ENCODE data around the gene CDH6. TPM values are rescaled to one million over a fixed set of nuclear protein-coding genes. Genes with fewer than 3 reads are reported as not detected.

The CDH6 gene
- total RNA-seq, 1 experiment from 2014 or later, result 2.3 TPM

DNA sequence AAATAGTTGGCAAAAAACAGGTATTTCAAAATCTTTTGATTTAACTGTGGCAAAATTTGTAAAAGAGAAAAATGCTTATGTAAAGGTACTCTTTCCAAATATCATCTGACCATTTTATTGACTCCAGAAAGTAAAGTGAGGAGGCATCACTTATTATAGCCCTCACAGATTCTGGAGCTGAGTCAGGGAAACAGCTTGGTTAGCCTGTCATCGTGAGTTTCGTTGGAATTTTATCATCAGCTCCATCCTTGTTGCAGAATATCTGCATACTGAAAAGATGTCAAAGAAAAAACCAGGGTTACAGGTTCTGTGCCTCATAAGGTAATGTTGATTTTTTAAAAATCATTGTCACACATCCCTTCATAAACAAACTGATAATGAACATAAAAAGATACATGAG, 74.8 kb downstream of the CDH6 start:
- DNase-seq, result no peak
- Mint-ChIP-seq H3K4me1 (ENCODE audit: low read depth, unreplicated experiment) (peaks cover 11% of the 10 kb centered on the region), H3K4me3 (ENCODE audit: low read depth, unreplicated experiment) (peak overlapping the region; percentile 34), H3K36me3 (ENCODE audit: insufficient read depth, unreplicated experiment) (no peaks in the 10 kb centered on the region), H3K27me3 (ENCODE audit: unreplicated experiment) (no peaks in the 10 kb centered on the region), H3K9me3 (ENCODE audit: low read depth, unreplicated experiment) (no peaks in the 10 kb centered on the region), H3K27ac (ENCODE audit: unreplicated experiment) (peak overlapping the region; percentile 80)
- BruUV-seq (replicated peaks), result no TSS peak
- CTCF ChIA-PET, result interaction anchor here (0.9 kb wide), 1 partner anchor 77 kb away, joined by 3 read pairs; no protein-coding TSS in a partner anchor
- intact Hi-C loops (cut with micrococcal nuclease; ENCODE audit: unreplicated experiment), result no loop called here
- no peak for TF ChIP-seq CTCF (IDR thresholded peaks at IDR 0.05; ENCODE audit: unreplicated experiment)

GRCh38 chr5:31268686-31269085, 75.2 kb downstream of the CDH6 start:
- intact Hi-C loops (cut with micrococcal nuclease; ENCODE audit: unreplicated experiment), result no loop called here
- Mint-ChIP-seq H3K4me1 (ENCODE audit: low read depth, unreplicated experiment) (peaks cover 14% of the 10 kb centered on the region), H3K9me3 (ENCODE audit: low read depth, unreplicated experiment) (no peaks in the 10 kb centered on the region), H3K27ac (ENCODE audit: unreplicated experiment) (peak overlapping the region; percentile 80), H3K36me3 (ENCODE audit: insufficient read depth, unreplicated experiment) (no peaks in the 10 kb centered on the region), H3K4me3 (ENCODE audit: low read depth, unreplicated experiment) (peak overlapping the region; percentile 34), H3K27me3 (ENCODE audit: unreplicated experiment) (no peaks in the 10 kb centered on the region)
- peak; percentile 27 for DNase-seq
- no TSS peak for BruUV-seq (replicated peaks)
- CTCF ChIA-PET, result no interaction called here
- no peak for TF ChIP-seq CTCF (IDR thresholded peaks at IDR 0.05; ENCODE audit: unreplicated experiment)

GRCh38 chr5:31269259-31269658, 75.8 kb downstream of the CDH6 start:
- Mint-ChIP-seq H3K36me3 (ENCODE audit: insufficient read depth, unreplicated experiment) (no peaks in the 10 kb centered on the region), H3K27ac (ENCODE audit: unreplicated experiment) (peak overlapping the region; percentile 80), H3K4me1 (ENCODE audit: low read depth, unreplicated experiment) (peaks cover 20% of the 10 kb centered on the region), H3K9me3 (ENCODE audit: low read depth, unreplicated experiment) (no peaks in the 10 kb centered on the region), H3K27me3 (ENCODE audit: unreplicated experiment) (no peaks in the 10 kb centered on the region), H3K4me3 (ENCODE audit: low read depth, unreplicated experiment) (no peak overlapping the region)
- TF ChIP-seq CTCF (IDR thresholded peaks at IDR 0.05; ENCODE audit: unreplicated experiment), result no peak
- no TSS peak for BruUV-seq (replicated peaks)
- intact Hi-C loops (cut with micrococcal nuclease; ENCODE audit: unreplicated experiment), result no loop called here
- no peak for DNase-seq
- CTCF ChIA-PET, result no interaction called here

GRCh38 chr5:31270396-31270795, 76.9 kb downstream of the CDH6 start:
- H3K27me3 Mint-ChIP-seq (ENCODE audit: unreplicated experiment), result no peaks in the 10 kb centered on the region
- intact Hi-C loops (cut with micrococcal nuclease; ENCODE audit: unreplicated experiment), result loop anchor here (1.0 kb wide), 2 partner anchors 33 to 1230 kb away; no protein-coding TSS in a partner anchor
- no peak for TF ChIP-seq CTCF (IDR thresholded peaks at IDR 0.05; ENCODE audit: unreplicated experiment)
- H3K36me3 Mint-ChIP-seq (ENCODE audit: insufficient read depth, unreplicated experiment), result no peaks in the 10 kb centered on the region
- no TSS peak for BruUV-seq (replicated peaks)
- CTCF ChIA-PET, result interaction anchor here (1.0 to 1.1 kb wide), 3 partner anchors 26 to 38 kb away, joined by 3 to 10 read pairs (median 5); no protein-coding TSS in a partner anchor
- no peak overlapping the region for H3K4me3 Mint-ChIP-seq (ENCODE audit: low read depth, unreplicated experiment)
- peaks cover 22% of the 10 kb centered on the region for H3K4me1 Mint-ChIP-seq (ENCODE audit: low read depth, unreplicated experiment)
- H3K9me3 Mint-ChIP-seq (ENCODE audit: low read depth, unreplicated experiment), result no peaks in the 10 kb centered on the region
- peak; percentile 19 for DNase-seq
- no peak overlapping the region for H3K27ac Mint-ChIP-seq (ENCODE audit: unreplicated experiment)
